Duodenal mucosa (tissue), 2 donors: ENCODE results near the gene PINK1.

Experiments
- H3K27ac ChIP-seq: one replicate; pipeline ENCODE4 v1.7.0; 2013; ENCODE audit warnings: low read depth, low read length
- H3K27me3 ChIP-seq, 2 donors: one replicate each; pipeline ENCODE4 v1.7.0; 2013; ENCODE audit warnings: low read length in 2 of 2, control low read depth in 1 of 2; ENCODE audit not compliant: insufficient read depth in 2 of 2, control insufficient read depth in 1 of 2
- H3K36me3 ChIP-seq, 2 donors: one replicate each; pipeline ENCODE4 v1.7.0; 2013; ENCODE audit warnings: low read length in 2 of 2, control low read depth in 1 of 2; ENCODE audit not compliant: insufficient read depth in 2 of 2, control insufficient read depth in 1 of 2
- H3K4me1 ChIP-seq, 2 donors: one replicate each; pipeline ENCODE4 v1.7.0; 2013; ENCODE audit warnings: low read length in 2 of 2, control low read depth in 1 of 2; ENCODE audit not compliant: insufficient read depth in 2 of 2, control insufficient read depth in 1 of 2
- H3K4me3 ChIP-seq, 2 donors: one replicate each; pipeline ENCODE4 v1.7.0; 2013; ENCODE audit warnings: low read length in 2 of 2, low read depth in 1 of 2
- H3K9ac ChIP-seq, 2 donors: one replicate each; pipeline ENCODE4 v1.7.0; 2013; ENCODE audit warnings: low read length in 2 of 2, low read depth in 1 of 2
- H3K9me3 ChIP-seq, 2 donors: one replicate each; pipeline ENCODE4 v1.7.0; 2013; ENCODE audit warnings: low read length in 2 of 2, control low read depth in 1 of 2; ENCODE audit not compliant: control insufficient read depth in 1 of 2

Gene PINK1

GRCh38 chr1:20660847-20661206 is 27.6 kb downstream of the PINK1 start:
- H3K36me3 ChIP-seq = peaks cover 8 to 25% of the 10 kb centered on the region in 2 donors
- peaks cover 19 to 23% of the 10 kb centered on the region in 2 donors for H3K4me1 ChIP-seq
- no peaks in the 10 kb centered on the region for H3K9me3 ChIP-seq
- no peaks in the 10 kb centered on the region for H3K27me3 ChIP-seq
- H3K27ac ChIP-seq = no peak overlapping the region
- H3K9ac ChIP-seq = peak overlapping the region; percentile 82 to 83
- peak overlapping the region; percentile 89 to 99 for H3K4me3 ChIP-seq

DNA sequence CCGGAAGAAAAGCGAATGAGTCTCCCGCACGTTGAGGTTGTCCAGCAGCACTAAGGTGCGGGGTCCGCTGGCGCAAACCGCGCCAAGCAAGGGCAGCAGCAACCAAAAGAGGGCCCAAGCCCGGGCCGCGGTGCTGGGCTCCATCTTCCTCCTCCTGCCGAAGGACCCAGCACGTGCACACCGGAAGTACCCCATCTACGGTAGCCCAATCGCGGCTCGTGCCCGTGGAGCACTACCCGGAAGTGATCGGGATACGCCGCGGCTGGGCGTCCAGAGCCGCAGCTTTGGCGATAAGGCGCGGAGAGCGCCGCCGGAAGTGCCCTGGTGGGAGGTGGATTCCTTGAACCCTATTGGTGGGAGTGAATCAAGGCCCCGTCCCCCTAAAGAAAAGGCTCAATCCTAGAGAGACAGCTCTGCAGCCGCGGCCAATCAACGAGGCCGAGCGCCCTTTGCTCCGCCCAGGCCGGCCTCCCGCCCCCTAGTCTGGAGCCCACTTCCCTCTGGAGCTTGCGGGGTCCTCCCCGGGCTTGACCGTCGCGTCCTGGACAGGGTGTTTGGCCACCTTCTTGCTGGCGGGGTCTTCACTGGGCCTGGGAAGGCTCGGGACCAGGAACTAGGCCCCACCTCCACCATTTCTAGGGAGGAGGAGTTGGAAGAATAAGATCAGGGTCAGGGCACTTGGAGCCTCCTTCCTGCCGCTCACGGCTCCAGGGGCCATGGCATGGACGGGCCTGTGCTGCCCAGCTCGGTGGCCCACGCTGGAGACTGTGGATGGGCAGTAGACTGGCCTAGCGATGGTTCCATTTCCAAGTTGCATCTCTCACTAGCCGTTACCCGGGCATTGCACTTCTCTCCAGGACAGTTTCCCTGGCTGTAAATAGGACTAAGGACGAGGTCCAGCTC is 28.2 kb downstream of the PINK1 start, which contains the start of gene DDOST:
DDOST (minus strand) TSS at position 163 of the 903 bp plus-strand sequence; CDS start at position 144, 19 bp downstream.
- Histone ChIP-seq H3K9ac (peak within 1 kb of the TSS; percentile 83 to 88), H3K9me3 (no peaks in the 10 kb centered on the region), H3K27me3 (no peaks in the 10 kb centered on the region), H3K4me1 (peaks cover 19 to 23% of the 10 kb centered on the region in 2 donors), H3K27ac (peak within 1 kb of the TSS; percentile 52), H3K4me3 (peak within 1 kb of the TSS; percentile 89 to 99), H3K36me3 (peaks cover 1 to 19% of the 10 kb centered on the region in 2 donors)

DNA sequence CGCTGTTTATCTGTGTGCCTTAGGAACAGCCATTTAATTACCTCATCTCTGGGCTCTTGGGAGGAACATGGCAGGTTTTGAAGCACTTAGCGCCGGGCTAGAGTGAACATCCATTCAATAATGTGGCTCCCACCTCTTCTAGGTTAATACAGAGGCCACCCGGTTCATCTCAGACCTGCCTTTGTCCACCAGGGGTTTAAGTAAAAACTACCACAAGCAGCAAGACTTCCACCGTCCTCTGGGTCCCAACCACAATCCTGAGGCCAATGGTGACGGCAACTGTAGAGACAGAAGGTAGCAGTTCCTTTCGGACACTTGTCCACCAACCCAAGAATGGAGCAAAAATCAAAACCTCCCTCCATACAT is 28.8 kb downstream of the PINK1 start:
- Histone ChIP-seq H3K4me3 (peak overlapping the region; percentile 89 to 99), H3K4me1 (peaks cover 19 to 23% of the 10 kb centered on the region in 2 donors), H3K36me3 (peaks cover 0 to 14% of the 10 kb centered on the region in 2 donors), H3K9me3 (no peaks in the 10 kb centered on the region), H3K27ac (no peak overlapping the region), H3K9ac (peak overlapping the region; percentile 83 to 88), H3K27me3 (no peaks in the 10 kb centered on the region)

DNA sequence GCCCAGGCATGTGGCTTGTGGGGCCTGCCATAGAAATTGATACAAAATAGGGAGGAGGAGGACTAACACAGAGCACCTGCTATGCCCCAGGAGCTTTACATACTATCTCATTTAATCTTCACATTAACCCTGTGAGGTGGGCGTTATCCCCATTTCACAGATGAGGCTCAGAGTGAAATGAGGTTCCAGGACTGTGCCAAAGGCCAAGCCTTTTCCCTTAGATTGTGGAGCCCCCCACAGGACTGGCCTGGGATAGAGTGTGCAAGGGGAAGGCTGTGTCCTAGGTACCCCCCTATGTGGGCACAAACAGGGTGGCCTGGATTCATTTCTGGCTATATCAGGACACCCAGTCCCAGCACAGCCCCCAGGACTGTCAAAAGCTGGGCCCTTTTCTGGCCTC is 30.1 kb downstream of the PINK1 start:
- no peak overlapping the region for H3K4me3 ChIP-seq
- H3K4me1 ChIP-seq = peaks cover 19 to 23% of the 10 kb centered on the region in 2 donors
- peaks cover 0 to 3% of the 10 kb centered on the region in 2 donors for H3K36me3 ChIP-seq
- no peak overlapping the region for H3K27ac ChIP-seq
- no peaks in the 10 kb centered on the region for H3K9me3 ChIP-seq
- no peak overlapping the region for H3K9ac ChIP-seq
- H3K27me3 ChIP-seq = no peaks in the 10 kb centered on the region

DNA sequence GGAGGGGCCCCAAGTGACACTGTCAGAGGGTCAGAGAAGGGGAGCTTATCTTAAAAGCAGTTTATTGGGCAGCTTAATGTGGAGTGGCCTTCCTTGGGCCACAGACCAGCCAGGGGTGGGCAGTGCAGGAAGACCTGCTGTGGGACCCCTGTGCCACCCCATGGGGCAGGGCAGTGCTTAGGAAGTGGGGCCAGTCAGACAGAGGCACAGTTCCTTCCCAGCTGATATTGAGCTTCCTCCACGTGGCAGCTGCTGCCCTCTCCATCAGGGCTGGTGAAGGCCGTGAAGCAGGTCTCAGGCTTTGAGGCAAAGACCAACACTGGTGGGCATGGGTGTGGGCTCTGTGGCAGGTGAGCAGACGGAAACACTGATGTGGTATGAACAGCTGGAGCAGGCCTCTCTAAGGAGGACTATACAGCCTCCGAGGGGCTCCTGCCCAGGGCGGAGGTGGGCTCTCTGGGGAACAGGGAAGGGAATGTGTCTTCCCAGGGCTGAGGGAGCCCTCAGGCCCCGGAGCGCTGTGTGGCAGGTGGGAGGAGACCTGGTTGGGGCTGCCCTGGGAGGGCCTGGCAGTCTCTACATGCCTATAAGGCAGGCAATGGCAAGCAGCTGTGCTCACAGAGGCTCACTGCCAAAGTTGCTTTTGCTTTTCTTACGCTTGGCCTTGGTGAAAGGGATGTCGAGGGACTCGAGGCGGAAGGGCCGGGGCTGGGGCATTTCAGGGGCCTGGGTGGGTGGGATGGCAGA is 30.9 kb downstream of the PINK1 start:
- Histone ChIP-seq H3K27ac (no peak overlapping the region), H3K9ac (no peak overlapping the region), H3K4me3 (no peak overlapping the region), H3K27me3 (no peaks in the 10 kb centered on the region), H3K4me1 (peaks cover 19 to 23% of the 10 kb centered on the region in 2 donors), H3K36me3 (no peaks in the 10 kb centered on the region), H3K9me3 (no peaks in the 10 kb centered on the region)

GRCh38 chr1:20665726-20666125 is 32.5 kb downstream of the PINK1 start:
- H3K4me3 ChIP-seq = no peak overlapping the region
- no peaks in the 10 kb centered on the region for H3K9me3 ChIP-seq
- no peak overlapping the region for H3K9ac ChIP-seq
- H3K27ac ChIP-seq = no peak overlapping the region
- no peaks in the 10 kb centered on the region for H3K36me3 ChIP-seq
- H3K27me3 ChIP-seq = no peaks in the 10 kb centered on the region
- peaks cover 6 to 8% of the 10 kb centered on the region in 2 donors for H3K4me1 ChIP-seq

DNA sequence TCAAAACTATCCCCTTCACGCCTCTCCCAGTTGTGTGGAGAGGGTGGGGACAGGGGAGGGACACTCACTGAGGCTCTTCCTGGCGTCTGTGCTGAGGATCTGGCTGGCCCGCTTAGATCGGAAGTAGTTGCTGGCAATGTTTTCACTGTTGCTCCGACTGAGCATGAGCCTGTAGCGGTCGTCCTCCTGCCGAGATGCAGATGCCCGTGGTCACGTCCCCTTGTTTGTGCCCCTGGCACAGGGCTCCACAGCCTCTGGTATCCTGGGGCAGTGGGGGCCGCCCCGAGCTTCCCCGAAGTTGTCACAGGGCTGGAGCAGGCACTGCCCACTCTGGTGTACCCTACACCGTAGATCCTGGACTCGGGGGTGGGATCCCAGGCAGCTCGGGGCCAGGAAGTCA is 32.9 kb downstream of the PINK1 start:
- H3K4me3 ChIP-seq = no peak overlapping the region
- H3K36me3 ChIP-seq = no peaks in the 10 kb centered on the region

DNA sequence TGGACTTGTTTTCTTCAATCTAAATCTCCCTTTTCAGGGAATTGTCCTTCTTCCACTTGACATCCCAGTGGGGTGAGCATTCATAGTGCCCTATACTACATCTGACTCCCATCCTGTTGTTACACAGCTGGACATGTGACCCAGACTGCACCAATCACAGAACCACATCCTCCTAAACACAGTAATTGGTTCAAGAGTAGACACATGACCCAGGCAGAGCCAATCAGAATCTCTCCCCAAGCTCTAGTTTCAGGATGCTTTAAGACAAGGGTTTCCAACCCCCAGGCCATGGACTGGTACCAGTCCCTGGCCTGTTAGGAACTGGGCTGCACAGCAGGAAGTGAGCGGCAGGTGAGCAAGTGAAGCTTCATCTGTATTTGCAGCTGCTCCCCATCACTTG is 33.5 kb downstream of the PINK1 start:
- peaks cover 6 to 8% of the 10 kb centered on the region in 2 donors for H3K4me1 ChIP-seq
- no peak overlapping the region for H3K4me3 ChIP-seq
- no peaks in the 10 kb centered on the region for H3K27me3 ChIP-seq
- H3K36me3 ChIP-seq = no peaks in the 10 kb centered on the region
- H3K9ac ChIP-seq = no peak overlapping the region
- H3K27ac ChIP-seq = no peak overlapping the region
- no peaks in the 10 kb centered on the region for H3K9me3 ChIP-seq

More for the DNA sequence above, 32.9 kb downstream of the PINK1 start:
- Histone ChIP-seq H3K9ac (no peak overlapping the region), H3K4me1 (peaks cover 6 to 8% of the 10 kb centered on the region in 2 donors), H3K27ac (no peak overlapping the region), H3K9me3 (no peaks in the 10 kb centered on the region), H3K27me3 (no peaks in the 10 kb centered on the region)

GRCh38 chr1:20668581-20668980 is 35.3 kb downstream of the PINK1 start:
- H3K9me3 ChIP-seq = no peaks in the 10 kb centered on the region
- H3K36me3 ChIP-seq = no peaks in the 10 kb centered on the region

GRCh38 chr1:20670936-20671335 is 37.7 kb downstream of the PINK1 start:
- H3K36me3 ChIP-seq = no peaks in the 10 kb centered on the region
- no peaks in the 10 kb centered on the region for H3K4me1 ChIP-seq
- no peak overlapping the region for H3K27ac ChIP-seq
- peaks cover 0 to 5% of the 10 kb centered on the region in 2 donors for H3K27me3 ChIP-seq
- no peak overlapping the region for H3K9ac ChIP-seq
- no peak overlapping the region for H3K4me3 ChIP-seq
- no peaks in the 10 kb centered on the region for H3K9me3 ChIP-seq

More at GRCh38 chr1:20668581-20668980, 35.3 kb downstream of the PINK1 start:
- Histone ChIP-seq H3K4me1 (no peaks in the 10 kb centered on the region), H3K27ac (no peak overlapping the region), H3K4me3 (no peak overlapping the region), H3K27me3 (peaks cover 0 to 5% of the 10 kb centered on the region in 2 donors), H3K9ac (no peak overlapping the region)
